Measurements from ENCODE around the gene SOD1.

The SOD1 gene

GRCh38 chr21:31671146-31671716 lies 11.7 kb downstream of the SOD1 start:
- Mint-ChIP-seq H3K27me3 (ENCODE audit: low read depth, poor library complexity) (no peaks in the 10 kb centered on the region), H3K4me1 (peaks cover 49% of the 10 kb centered on the region), H3K36me3 (ENCODE audit: low read depth) (peaks cover 41% of the 10 kb centered on the region), H3K27ac (peak overlapping the region; percentile 96), H3K9me3 (no peaks in the 10 kb centered on the region), H3K4me3 (no peak overlapping the region)
- TF ChIP-seq CTCF (IDR thresholded peaks at IDR 0.05): no peak
- DNase-seq: no peak

GRCh38 chr21:31671931-31672330 lies 12.4 kb downstream of the SOD1 start:
- Mint-ChIP-seq H3K4me3 (no peak overlapping the region), H3K27me3 (ENCODE audit: low read depth, poor library complexity) (no peaks in the 10 kb centered on the region), H3K36me3 (ENCODE audit: low read depth) (peaks cover 34% of the 10 kb centered on the region), H3K27ac (peak overlapping the region; percentile 96), H3K4me1 (peaks cover 42% of the 10 kb centered on the region), H3K9me3 (no peaks in the 10 kb centered on the region)
- DNase-seq: peak; percentile 12
- TF ChIP-seq CTCF (IDR thresholded peaks at IDR 0.05): no peak

GRCh38 chr21:31673321-31673912 lies 13.9 kb downstream of the SOD1 start:
- H3K4me1 Mint-ChIP-seq: peaks cover 29% of the 10 kb centered on the region
- DNase-seq: no peak
- H3K27ac Mint-ChIP-seq: no peak overlapping the region
- no peak for TF ChIP-seq CTCF (IDR thresholded peaks at IDR 0.05)
- H3K27me3 Mint-ChIP-seq (ENCODE audit: low read depth, poor library complexity): no peaks in the 10 kb centered on the region
- no peaks in the 10 kb centered on the region for H3K9me3 Mint-ChIP-seq
- no peak overlapping the region for H3K4me3 Mint-ChIP-seq
- peaks cover 20% of the 10 kb centered on the region for H3K36me3 Mint-ChIP-seq (ENCODE audit: low read depth)

GRCh38 chr21:31675318-31675717 lies 15.8 kb downstream of the SOD1 start:
- H3K4me3 Mint-ChIP-seq: no peak overlapping the region
- no peak for DNase-seq
- TF ChIP-seq CTCF (IDR thresholded peaks at IDR 0.05): no peak

GRCh38 chr21:31675960-31676359 lies 16.5 kb downstream of the SOD1 start:
- H3K36me3 Mint-ChIP-seq (ENCODE audit: low read depth): peaks cover 18% of the 10 kb centered on the region
- no peaks in the 10 kb centered on the region for H3K27me3 Mint-ChIP-seq (ENCODE audit: low read depth, poor library complexity)
- H3K4me3 Mint-ChIP-seq: no peak overlapping the region

More at GRCh38 chr21:31675318-31675717, 15.8 kb downstream of the SOD1 start:
- H3K4me1 Mint-ChIP-seq: peaks cover 13% of the 10 kb centered on the region
- no peaks in the 10 kb centered on the region for H3K9me3 Mint-ChIP-seq
- no peak overlapping the region for H3K27ac Mint-ChIP-seq
- H3K36me3 Mint-ChIP-seq (ENCODE audit: low read depth): peaks cover 18% of the 10 kb centered on the region
- H3K27me3 Mint-ChIP-seq (ENCODE audit: low read depth, poor library complexity): no peaks in the 10 kb centered on the region

More at GRCh38 chr21:31675960-31676359, 16.5 kb downstream of the SOD1 start:
- no peak for DNase-seq
- no peak overlapping the region for H3K27ac Mint-ChIP-seq
- peaks cover 8% of the 10 kb centered on the region for H3K4me1 Mint-ChIP-seq
- H3K9me3 Mint-ChIP-seq: no peaks in the 10 kb centered on the region
- no peak for TF ChIP-seq CTCF (IDR thresholded peaks at IDR 0.05)

Data from nephron progenitor cell (in vitro differentiated cells).